Dendritic cell treated with granulocyte-macrophage colony-stimulating factor and Interleukin-4, amounts not matched to agents 40 ng/mL and 50 ng/mL, for 4 days (primary cell): ENCODE data around the gene ERRFI1.

Source experiments
- H3K27ac Mint-ChIP-seq: one replicate; pipeline ENCODE4 v1.8.0; 2022; ENCODE audit warnings: mild to moderate bottlenecking, mixed read lengths
- H3K27me3 Mint-ChIP-seq: one replicate; pipeline ENCODE4 v1.8.0; 2022; ENCODE audit warnings: mild to moderate bottlenecking, mixed read lengths
- H3K36me3 Mint-ChIP-seq: one replicate; pipeline ENCODE4 v1.8.0; 2022; ENCODE audit warnings: low read depth, mixed read lengths
- H3K4me1 Mint-ChIP-seq: one replicate; pipeline ENCODE4 v1.8.0; 2022; ENCODE audit warnings: low read depth, mixed read lengths
- H3K4me3 Mint-ChIP-seq: one replicate; pipeline ENCODE4 v1.8.0; 2022; ENCODE audit warnings: mild to moderate bottlenecking, moderate library complexity, mixed read lengths
- H3K9me3 Mint-ChIP-seq: one replicate; pipeline ENCODE4 v1.8.0; 2022; ENCODE audit warnings: mixed read lengths
- intact Hi-C: fragments of 100-400 bp; cut with micrococcal nuclease; formaldehyde crosslinking; loops from one replicate; pipeline ENCODE4 v1.15.0; 2022

ERRFI1 gene

GRCh38 chr1:8010080-8010664 is 15.9 kb downstream of the ERRFI1 start:
- intact Hi-C loops, result no loop called here
- no peak overlapping the region for H3K27ac Mint-ChIP-seq
- peaks cover 10% of the 10 kb centered on the region for H3K4me1 Mint-ChIP-seq
- H3K9me3 Mint-ChIP-seq, result no peaks in the 10 kb centered on the region
- H3K4me3 Mint-ChIP-seq, result no peak overlapping the region
- no peaks in the 10 kb centered on the region for H3K36me3 Mint-ChIP-seq
- no peaks in the 10 kb centered on the region for H3K27me3 Mint-ChIP-seq

DNA sequence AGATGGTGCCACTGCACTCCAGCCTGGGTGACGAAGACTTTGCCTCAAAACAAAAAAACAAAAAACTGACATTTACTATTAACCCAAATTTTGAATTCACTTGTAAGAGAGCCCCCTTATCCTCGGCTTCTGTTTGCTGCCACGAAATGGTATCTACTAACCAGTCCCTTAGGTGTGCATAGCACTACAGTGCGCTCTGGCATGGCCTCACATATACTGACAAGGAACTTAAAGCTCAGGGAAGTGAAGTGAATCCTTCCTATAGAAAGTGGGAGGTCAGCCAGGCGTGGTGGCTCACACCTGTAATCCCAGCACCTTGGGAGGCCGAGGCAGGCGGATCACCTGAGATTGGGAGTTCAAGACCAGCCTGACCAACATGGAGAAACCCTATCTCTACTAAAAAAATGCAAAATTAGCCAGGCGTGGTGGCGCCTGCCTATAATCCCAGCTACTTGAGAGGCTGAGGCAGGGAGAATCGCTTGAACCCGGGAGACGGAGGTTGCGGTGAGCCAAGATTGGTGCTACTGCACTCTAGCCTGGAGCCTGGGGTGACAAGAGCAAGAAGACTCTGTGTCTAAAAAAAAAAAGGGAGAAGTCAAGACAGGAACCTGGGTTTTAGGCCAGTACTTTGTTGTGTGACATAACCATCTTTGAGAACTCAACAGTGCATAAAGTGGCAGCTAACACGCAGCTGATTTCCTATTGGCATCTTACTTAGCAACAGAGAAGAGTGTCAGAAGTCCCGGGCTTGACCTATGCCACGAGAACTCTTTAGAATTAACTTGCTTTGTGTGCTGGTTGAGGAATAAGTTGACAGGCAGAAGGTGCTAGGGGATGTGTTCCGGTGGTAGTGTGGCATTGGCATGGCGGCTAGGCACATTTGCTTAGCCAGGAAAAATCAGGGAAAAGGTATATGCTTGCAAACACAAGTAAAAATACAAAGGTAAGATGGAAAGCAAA is 16.8 kb downstream of the ERRFI1 start:
- H3K4me3 Mint-ChIP-seq, result no peak overlapping the region
- H3K4me1 Mint-ChIP-seq, result peaks cover 19% of the 10 kb centered on the region
- no peaks in the 10 kb centered on the region for H3K9me3 Mint-ChIP-seq
- no peaks in the 10 kb centered on the region for H3K27me3 Mint-ChIP-seq
- intact Hi-C loops, result no loop called here
- H3K36me3 Mint-ChIP-seq, result no peaks in the 10 kb centered on the region
- no peak overlapping the region for H3K27ac Mint-ChIP-seq

GRCh38 chr1:8006037-8006963 is 19.8 kb downstream of the ERRFI1 start:
- Mint-ChIP-seq H3K27ac (peak overlapping the region; percentile 20), H3K4me1 (peaks cover 37% of the 10 kb centered on the region), H3K4me3 (no peak overlapping the region), H3K27me3 (no peaks in the 10 kb centered on the region), H3K9me3 (no peaks in the 10 kb centered on the region), H3K36me3 (no peaks in the 10 kb centered on the region)
- intact Hi-C loops, result no loop called here

DNA sequence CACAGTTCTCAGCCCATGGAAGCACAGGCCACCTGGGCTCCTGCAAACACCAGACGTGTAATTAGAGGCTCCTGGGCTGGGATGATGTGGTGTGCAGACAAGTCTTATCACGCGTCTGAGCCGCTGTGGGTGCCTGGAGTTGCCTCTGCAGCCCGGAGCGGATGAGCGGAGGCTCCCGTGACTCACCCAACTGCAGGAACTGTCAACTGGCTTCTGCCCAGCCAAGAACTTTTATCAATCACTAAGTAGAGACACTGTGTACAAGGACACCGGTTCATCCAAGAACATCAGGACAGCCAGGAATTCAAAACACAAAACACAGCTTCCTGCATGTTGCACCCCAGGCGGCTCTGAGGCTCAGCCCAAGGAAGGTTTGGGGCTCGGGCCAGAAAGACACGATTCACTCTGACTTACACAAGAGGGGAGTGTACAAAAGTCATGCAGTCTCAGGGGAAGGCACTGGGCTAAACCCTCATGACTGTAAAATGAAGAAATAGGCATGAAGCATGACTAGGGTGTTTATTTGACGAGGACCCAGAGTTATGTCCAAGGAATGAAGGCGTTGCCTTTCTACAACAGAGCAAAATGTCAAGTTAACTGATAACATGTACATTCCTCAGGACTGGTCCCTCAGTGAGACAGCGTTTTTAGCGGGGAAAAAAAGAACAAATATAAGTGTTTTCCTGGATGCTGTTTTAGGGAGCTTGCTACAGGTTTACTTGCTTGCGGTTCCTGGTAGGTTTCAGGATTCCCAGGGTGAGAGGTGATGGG is 21.1 kb downstream of the ERRFI1 start:
- intact Hi-C loops, result no loop called here
- Mint-ChIP-seq H3K27ac (peak overlapping the region; percentile 20), H3K4me3 (no peak overlapping the region), H3K27me3 (no peaks in the 10 kb centered on the region), H3K36me3 (no peaks in the 10 kb centered on the region), H3K4me1 (peaks cover 37% of the 10 kb centered on the region), H3K9me3 (no peaks in the 10 kb centered on the region)

- Mint-ChIP-seq H3K27me3 (no peaks in the 10 kb centered on the region), H3K4me1 (peaks cover 33% of the 10 kb centered on the region), H3K4me3 (no peak overlapping the region), H3K27ac (peak overlapping the region; percentile 20), H3K36me3 (no peaks in the 10 kb centered on the region), H3K9me3 (no peaks in the 10 kb centered on the region)
- intact Hi-C loops, result no loop called here
Observed at GRCh38 chr1:8004113-8004802, 21.9 kb downstream of the ERRFI1 start.

GRCh38 chr1:8003438-8004112 is 22.5 kb downstream of the ERRFI1 start:
- H3K27ac Mint-ChIP-seq, result no peak overlapping the region
- H3K4me1 Mint-ChIP-seq, result peaks cover 33% of the 10 kb centered on the region
- H3K9me3 Mint-ChIP-seq, result no peaks in the 10 kb centered on the region
- H3K4me3 Mint-ChIP-seq, result no peak overlapping the region
- H3K36me3 Mint-ChIP-seq, result no peaks in the 10 kb centered on the region
- intact Hi-C loops, result no loop called here
- no peaks in the 10 kb centered on the region for H3K27me3 Mint-ChIP-seq

DNA sequence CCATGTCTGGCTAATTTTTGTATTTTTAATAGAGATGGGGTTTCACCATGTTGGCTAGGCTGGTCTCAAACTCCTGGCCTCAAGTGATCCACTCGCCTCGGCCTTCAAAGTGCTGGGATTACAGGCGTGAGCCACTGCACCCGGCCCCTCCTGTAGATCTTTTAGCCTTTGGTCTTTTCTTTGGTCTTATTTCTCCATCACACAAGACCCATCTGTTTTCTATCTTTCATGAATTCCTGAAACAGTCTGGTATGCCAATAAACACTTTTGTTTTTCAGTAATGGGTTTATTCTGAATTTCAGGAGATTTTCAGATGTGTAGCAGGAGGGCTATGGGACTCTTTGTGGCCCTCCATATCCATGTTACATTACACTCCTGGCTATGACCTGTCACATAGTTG is 23.2 kb downstream of the ERRFI1 start:
- H3K36me3 Mint-ChIP-seq, result no peaks in the 10 kb centered on the region

GRCh38 chr1:8002329-8002910 is 23.7 kb downstream of the ERRFI1 start:
- H3K27me3 Mint-ChIP-seq, result no peaks in the 10 kb centered on the region
- H3K27ac Mint-ChIP-seq, result peak overlapping the region; percentile 38
- no peaks in the 10 kb centered on the region for H3K36me3 Mint-ChIP-seq
- H3K4me1 Mint-ChIP-seq, result peaks cover 33% of the 10 kb centered on the region
- H3K4me3 Mint-ChIP-seq, result no peak overlapping the region
- intact Hi-C loops, result no loop called here
- no peaks in the 10 kb centered on the region for H3K9me3 Mint-ChIP-seq

More for the DNA sequence above, 23.2 kb downstream of the ERRFI1 start:
- Mint-ChIP-seq H3K9me3 (no peaks in the 10 kb centered on the region), H3K4me3 (no peak overlapping the region), H3K27me3 (no peaks in the 10 kb centered on the region), H3K27ac (peak overlapping the region; percentile 38), H3K4me1 (peaks cover 33% of the 10 kb centered on the region)
- intact Hi-C loops, result no loop called here

DNA sequence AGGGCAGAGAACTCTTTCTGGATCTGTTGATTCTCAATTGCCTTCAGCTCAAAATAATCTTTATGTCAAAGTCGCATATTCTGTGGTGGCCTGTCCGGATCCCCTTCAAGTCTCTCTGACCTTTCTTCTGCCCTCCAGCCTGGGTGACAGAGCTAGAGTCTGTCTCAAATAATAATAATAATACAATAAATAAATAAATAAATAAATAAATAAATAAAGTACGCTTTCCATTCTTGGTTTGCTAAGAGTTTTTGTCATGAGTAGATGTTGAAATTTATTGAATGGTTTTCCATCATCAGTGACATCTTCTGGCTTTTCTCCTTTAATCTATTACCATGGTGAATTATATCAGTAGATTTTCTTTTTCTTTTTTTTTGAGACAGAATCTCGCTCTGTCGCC is 30.7 kb downstream of the ERRFI1 start:
- Mint-ChIP-seq H3K36me3 (peaks cover 17% of the 10 kb centered on the region), H3K27ac (no peak overlapping the region), H3K27me3 (no peaks in the 10 kb centered on the region), H3K9me3 (no peaks in the 10 kb centered on the region), H3K4me3 (no peak overlapping the region), H3K4me1 (peaks cover 22% of the 10 kb centered on the region)
- intact Hi-C loops, result no loop called here

- no peaks in the 10 kb centered on the region for H3K27me3 Mint-ChIP-seq
- no peak overlapping the region for H3K4me3 Mint-ChIP-seq
- intact Hi-C loops, result no loop called here
- H3K36me3 Mint-ChIP-seq, result peaks cover 23% of the 10 kb centered on the region
- H3K9me3 Mint-ChIP-seq, result no peaks in the 10 kb centered on the region
- H3K4me1 Mint-ChIP-seq, result peaks cover 22% of the 10 kb centered on the region
- H3K27ac Mint-ChIP-seq, result no peak overlapping the region
Observed at GRCh38 chr1:7994827-7995226, 31.3 kb downstream of the ERRFI1 start.

GRCh38 chr1:7993593-7994479 is 32.3 kb downstream of the ERRFI1 start:
- Mint-ChIP-seq H3K36me3 (peaks cover 25% of the 10 kb centered on the region), H3K4me3 (no peak overlapping the region), H3K27me3 (no peaks in the 10 kb centered on the region), H3K9me3 (no peaks in the 10 kb centered on the region), H3K27ac (peak overlapping the region; percentile 68), H3K4me1 (peaks cover 22% of the 10 kb centered on the region)
- intact Hi-C loops, result no loop called here
